ENCODE measurements around the gene RMDN2. TPM values are rescaled to one million over a fixed set of nuclear protein-coding genes. Genes with fewer than 3 reads are reported as not detected.

The RMDN2 gene
- total RNA-seq, 4 donors from 2014 or later = 5.3 to 12.0 (median 7.8) TPM

- no peak for DNase-seq (ENCODE audit: low spot score)
- TF ChIP-seq CTCF (IDR thresholded peaks at IDR 0.05) = no peak
- no peak for ATAC-seq (ENCODE audit: low FRiP score)
Measured at GRCh38 chr2:37982847-37983246, 57.8 kb downstream of the RMDN2 start.

- DNase-seq (ENCODE audit: low spot score) (no peak), ATAC-seq (ENCODE audit: low FRiP score) (no peak)
- no peak for TF ChIP-seq CTCF (IDR thresholded peaks at IDR 0.05)
Measured at GRCh38 chr2:37983719-37984118, 58.6 kb downstream of the RMDN2 start.

- DNase-seq (ENCODE audit: low spot score) (no peak), ATAC-seq (ENCODE audit: low FRiP score) (no peak)
- no peak for TF ChIP-seq CTCF (IDR thresholded peaks at IDR 0.05)
Measured at GRCh38 chr2:37984176-37984575, 59.1 kb downstream of the RMDN2 start.

- DNase-seq (ENCODE audit: low spot score) (no peak), ATAC-seq (ENCODE audit: low FRiP score) (no peak)
- TF ChIP-seq CTCF (IDR thresholded peaks at IDR 0.05) = no peak
Measured at GRCh38 chr2:37984589-37984988, 59.5 kb downstream of the RMDN2 start.

- no peak for DNase-seq (ENCODE audit: low spot score)
- TF ChIP-seq CTCF (IDR thresholded peaks at IDR 0.05) = no peak
- ATAC-seq (ENCODE audit: low FRiP score) = no peak
Measured at GRCh38 chr2:37985333-37985732, 60.2 kb downstream of the RMDN2 start.

- TF ChIP-seq CTCF (IDR thresholded peaks at IDR 0.05) = no peak
- DNase-seq (ENCODE audit: low spot score) (no peak), ATAC-seq (ENCODE audit: low FRiP score) (no peak)
Measured at GRCh38 chr2:37987098-37987775, 62.1 kb downstream of the RMDN2 start.

- no peak for TF ChIP-seq CTCF (IDR thresholded peaks at IDR 0.05)
- DNase-seq (ENCODE audit: low spot score) (no peak), ATAC-seq (ENCODE audit: low FRiP score) (no peak)
Measured at GRCh38 chr2:37992601-37993000, 67.5 kb downstream of the RMDN2 start.

Data from omental fat pad (tissue), 4 donors.